ENCODE data around the gene PRLHR.

The PRLHR gene

GRCh38 chr10:118563373-118563890 is 32.0 kb downstream of the PRLHR start:
- DNase-seq (ENCODE audit: low spot score): peak; percentile 24

GRCh38 chr10:118562851-118563250 is 32.6 kb downstream of the PRLHR start:
- DNase-seq (ENCODE audit: low spot score): no peak

DNA sequence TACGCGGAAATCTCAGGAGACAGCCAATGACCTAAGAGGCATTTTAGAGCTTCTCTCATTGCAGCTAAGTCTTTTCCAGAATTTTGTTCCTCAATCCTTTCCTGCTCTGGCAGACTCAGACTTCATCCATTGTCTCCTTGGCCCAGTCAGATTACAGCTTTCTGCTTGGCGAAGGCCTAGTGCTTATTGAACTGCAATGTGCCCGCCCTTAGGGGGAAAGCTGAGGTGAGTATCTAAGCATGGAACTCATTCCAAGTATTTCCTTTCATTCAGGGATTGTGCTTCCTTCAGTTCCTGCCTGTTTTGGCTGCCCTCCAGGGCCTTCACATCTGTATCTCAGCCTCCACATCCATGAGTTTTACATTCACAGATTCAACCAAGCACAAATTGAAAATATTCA is 37.5 kb downstream of the PRLHR start:
- DNase-seq (ENCODE audit: low spot score): no peak

GRCh38 chr10:118551535-118552100 is 43.8 kb downstream of the PRLHR start:
- no peak for DNase-seq (ENCODE audit: low spot score)

- no peak for DNase-seq (ENCODE audit: low spot score)
Observed at GRCh38 chr10:118547282-118547681, 48.2 kb downstream of the PRLHR start.

DNA sequence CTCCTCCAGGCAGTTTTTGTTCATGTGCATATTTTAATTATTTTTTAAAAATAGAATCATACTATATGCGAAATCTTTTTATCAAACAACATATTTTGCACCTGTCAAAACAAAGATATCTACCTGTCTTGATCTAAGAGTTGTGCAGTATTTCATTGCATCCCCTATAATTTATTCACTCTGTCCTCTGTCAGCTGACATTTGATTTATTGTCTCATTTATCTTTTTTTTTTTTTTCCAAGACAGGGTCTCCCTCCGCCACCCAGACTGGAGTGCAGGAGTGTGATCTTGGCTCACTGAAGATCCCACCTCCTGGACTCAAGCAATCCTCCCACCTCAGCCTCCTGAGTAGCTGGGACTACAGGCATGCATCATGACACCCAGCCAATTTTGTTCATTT is 49.0 kb downstream of the PRLHR start:
- no peak for DNase-seq (ENCODE audit: low spot score)

DNA sequence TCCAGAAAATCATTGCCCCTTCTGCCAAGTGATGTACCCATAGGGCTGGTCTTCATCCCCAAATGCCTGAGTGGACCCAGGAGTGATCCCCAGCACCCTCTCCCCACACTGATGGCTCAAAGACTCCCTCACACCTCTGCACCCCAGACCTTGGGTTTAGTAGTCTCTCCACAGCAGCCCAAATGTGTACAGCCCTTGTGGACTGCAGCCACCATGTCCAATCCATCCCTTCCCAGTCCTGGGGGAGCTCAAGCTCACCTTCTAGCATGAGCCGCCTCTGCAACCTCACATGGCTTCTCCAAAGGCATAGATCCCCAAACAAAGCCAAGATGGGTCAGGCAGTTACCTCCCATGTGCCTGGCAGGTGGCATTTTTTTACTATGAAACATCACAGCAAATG is 50.1 kb downstream of the PRLHR start:
- no peak for DNase-seq (ENCODE audit: low spot score)

DNA sequence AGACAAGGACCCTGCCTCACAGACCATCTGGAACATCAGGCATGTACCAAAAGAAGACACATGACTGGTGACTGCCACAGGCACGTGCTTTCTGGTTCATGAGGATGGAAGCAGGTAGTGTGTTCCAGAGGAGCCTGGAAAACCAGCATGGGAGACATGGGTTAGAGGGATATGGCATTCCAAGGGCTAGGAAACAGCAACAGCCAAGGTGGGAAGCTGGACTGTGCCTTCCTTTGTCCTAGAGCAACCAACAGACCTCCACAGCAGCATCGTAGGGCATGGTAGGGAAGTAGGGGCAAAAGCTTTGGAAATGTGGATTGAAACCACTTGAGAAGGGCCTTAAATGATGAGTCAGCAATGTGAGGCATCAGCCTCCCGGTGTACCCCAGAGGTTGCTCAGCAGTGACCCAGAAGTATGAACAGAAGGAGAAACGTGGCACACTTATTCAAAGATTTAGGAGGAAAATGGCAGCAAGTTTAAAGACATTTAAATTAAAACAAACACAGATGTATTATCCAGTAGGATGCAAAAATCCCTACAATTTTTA is 51.0 kb downstream of the PRLHR start:
- DNase-seq (ENCODE audit: low spot score): no peak

- DNase-seq (ENCODE audit: low spot score): peak; percentile 68
Observed at GRCh38 chr10:118543714-118544400, 51.6 kb downstream of the PRLHR start.

DNA sequence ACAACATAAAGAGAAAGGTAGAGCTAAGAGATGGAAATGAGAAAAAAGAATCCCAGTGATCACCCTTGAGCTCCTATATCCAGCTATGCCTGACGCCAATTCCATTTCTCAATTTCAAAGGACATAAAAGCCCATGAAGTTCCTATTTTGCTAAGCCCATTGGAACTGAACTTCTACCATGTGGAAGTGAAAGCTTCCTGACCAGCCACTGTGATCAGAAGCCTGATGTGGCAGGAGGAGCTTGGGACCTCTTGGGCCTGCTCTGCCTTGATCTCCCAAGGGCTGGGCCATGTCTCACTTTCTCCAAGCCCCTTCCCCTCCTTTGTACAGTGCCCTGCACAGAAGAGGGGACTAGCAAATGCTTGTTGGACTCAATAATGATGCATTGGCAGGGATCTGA is 52.7 kb downstream of the PRLHR start:
- DNase-seq (ENCODE audit: low spot score): no peak

GRCh38 chr10:118542205-118542604 is 53.2 kb downstream of the PRLHR start:
- no peak for DNase-seq (ENCODE audit: low spot score)

DNA sequence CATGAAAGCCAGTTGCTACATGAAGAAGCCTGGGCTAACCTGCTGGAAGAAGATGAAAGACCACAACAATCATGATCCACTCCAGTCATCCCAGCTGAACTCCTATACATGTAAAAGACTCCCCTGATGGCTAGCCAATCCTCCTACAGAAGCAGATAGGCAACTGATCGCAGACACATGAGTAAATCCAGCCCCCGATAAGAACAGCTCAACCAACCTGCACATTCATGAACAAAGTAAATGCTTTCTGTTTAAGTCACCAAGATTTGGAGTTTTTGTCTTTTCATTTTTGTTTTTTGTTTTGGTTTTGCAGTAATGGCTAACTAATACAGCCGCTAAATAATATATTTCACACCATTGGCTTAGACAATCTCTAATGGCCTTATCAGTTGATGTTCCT is 53.7 kb downstream of the PRLHR start:
- no peak for DNase-seq (ENCODE audit: low spot score)
